ENCODE measurements around the gene CHIT1.

GRCh38 chr1:203263496-203263895 lies 34.0 kb upstream of the CHIT1 start:
- TF ChIP-seq CTCF (IDR thresholded peaks at IDR 0.05) (no peak), POLR2A (IDR thresholded peaks at IDR 0.05) (no peak)
